ENCODE data around the gene RAB11FIP5. TPM values are rescaled to one million over a fixed set of nuclear protein-coding genes. Genes with fewer than 3 reads are reported as not detected.
A peak's percentile ranks its signal among the peaks of the same experiment; 100 is the strongest.

RAB11FIP5 gene
- total RNA-seq, 2 experiments from 2014 or later: 12.6 to 13.8 TPM

DNA sequence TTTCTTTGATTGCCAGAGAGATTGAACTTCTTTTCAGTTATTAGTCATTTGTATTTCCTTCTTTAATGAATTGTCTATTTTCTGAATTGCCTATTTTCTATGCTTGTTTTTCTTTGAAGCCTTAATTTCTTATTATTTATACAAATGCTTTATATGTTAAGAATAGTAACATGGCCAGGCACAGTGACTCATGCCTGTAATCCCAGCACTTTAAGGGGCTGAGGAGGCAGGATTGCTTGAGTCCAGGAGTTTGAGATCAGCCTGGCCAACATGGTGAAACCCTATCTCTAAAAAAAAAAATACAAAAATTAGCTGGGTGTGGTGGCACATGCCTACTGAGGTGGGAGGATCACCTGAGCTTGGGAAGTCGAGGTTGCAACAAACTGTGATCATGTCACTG is 4.7 kb upstream of the RAB11FIP5 start:
- ChIA-PET POLR2A (no interaction called here), CTCF (no interaction called here)
- ATAC-seq (ENCODE audit: poor library complexity) (no peak), DNase-seq (no peak)
- Mint-ChIP-seq H3K9me3 (no peaks in the 10 kb centered on the region), H3K27ac (no peak overlapping the region), H3K36me3 (ENCODE audit: low read depth) (no peaks in the 10 kb centered on the region), H3K4me1 (ENCODE audit: low read depth) (peaks cover 4% of the 10 kb centered on the region), H3K27me3 (peaks cover 5% of the 10 kb centered on the region), H3K4me3 (no peak overlapping the region)
- Histone ChIP-seq H3K36me3 (ENCODE audit: insufficient read depth, low read length) (no peaks in the 10 kb centered on the region), H3K27ac (ENCODE audit: low read depth in 1 of 2, low read length in 2 of 2) (no peak overlapping the region), H3K9me3 (ENCODE audit: control insufficient read depth in 1 of 2, insufficient read depth in 1 of 2, low read length in 2 of 2) (no peaks in the 10 kb centered on the region), H3K27me3 (ENCODE audit: control insufficient read depth in 1 of 2, insufficient read depth in 2 of 2, low read length in 2 of 2) (no peaks in the 10 kb centered on the region), H3K4me1 (ENCODE audit: insufficient read depth, low read length) (peaks cover 9% of the 10 kb centered on the region), H3K4me3 (ENCODE audit: low read length) (no peak overlapping the region)
- intact Hi-C loops (cut with DNase I, micrococcal nuclease): no loop called here
- TF ChIP-seq, protein P1, sequence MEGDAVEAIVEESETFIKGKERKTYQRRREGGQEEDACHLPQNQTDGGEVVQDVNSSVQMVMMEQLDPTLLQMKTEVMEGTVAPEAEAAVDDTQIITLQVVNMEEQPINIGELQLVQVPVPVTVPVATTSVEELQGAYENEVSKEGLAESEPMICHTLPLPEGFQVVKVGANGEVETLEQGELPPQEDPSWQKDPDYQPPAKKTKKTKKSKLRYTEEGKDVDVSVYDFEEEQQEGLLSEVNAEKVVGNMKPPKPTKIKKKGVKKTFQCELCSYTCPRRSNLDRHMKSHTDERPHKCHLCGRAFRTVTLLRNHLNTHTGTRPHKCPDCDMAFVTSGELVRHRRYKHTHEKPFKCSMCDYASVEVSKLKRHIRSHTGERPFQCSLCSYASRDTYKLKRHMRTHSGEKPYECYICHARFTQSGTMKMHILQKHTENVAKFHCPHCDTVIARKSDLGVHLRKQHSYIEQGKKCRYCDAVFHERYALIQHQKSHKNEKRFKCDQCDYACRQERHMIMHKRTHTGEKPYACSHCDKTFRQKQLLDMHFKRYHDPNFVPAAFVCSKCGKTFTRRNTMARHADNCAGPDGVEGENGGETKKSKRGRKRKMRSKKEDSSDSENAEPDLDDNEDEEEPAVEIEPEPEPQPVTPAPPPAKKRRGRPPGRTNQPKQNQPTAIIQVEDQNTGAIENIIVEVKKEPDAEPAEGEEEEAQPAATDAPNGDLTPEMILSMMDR (IDR thresholded peaks at IDR 0.05): no peak

DNA sequence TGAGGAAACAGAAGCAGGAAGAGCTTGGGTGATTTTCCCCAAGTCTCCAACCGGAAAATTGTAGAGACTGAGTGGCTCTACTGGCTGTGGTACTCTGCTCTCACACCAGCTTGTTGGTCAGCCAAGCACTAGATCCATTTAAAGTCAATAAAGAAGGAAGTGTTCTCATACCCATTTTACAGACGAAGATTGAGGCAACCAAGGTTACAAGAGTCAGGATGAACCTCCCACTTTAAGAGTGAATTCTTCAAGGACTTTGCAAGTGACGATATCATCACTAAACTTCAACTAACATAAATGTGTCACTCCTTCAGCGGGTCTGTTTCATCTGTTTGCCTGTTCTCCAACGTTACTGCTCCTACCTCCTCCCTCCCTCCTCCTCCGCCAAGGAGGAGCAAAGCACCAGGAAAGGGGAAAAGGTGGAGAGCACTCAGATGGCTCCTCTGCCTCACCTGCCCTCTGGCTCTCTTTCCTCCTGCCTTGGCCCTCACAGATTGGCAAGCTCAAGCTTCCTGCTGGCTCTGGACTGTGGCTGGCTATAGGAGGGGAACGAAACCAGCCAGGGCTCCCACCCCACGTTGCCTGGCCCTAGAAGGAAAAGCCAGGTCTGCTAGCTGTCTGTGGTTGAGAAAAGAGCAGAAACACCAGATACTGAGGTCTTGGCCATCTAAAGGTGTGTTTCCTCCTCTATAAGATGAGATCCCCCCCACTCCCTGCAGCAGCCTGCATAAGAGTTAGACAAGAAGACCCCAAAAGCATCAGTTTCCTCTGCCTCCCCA is 3.6 kb upstream of the RAB11FIP5 start:
- H3K27ac ChIP-seq (ENCODE audit: low read depth in 1 of 2, low read length in 2 of 2): no peak overlapping the region
- Mint-ChIP-seq H3K27ac (no peak overlapping the region), H3K36me3 (ENCODE audit: low read depth) (no peaks in the 10 kb centered on the region), H3K4me3 (no peak overlapping the region), H3K4me1 (ENCODE audit: low read depth) (peaks cover 12% of the 10 kb centered on the region), H3K9me3 (no peaks in the 10 kb centered on the region), H3K27me3 (peaks cover 4% of the 10 kb centered on the region)
- ChIA-PET CTCF (no interaction called here), POLR2A (no interaction called here)
- no peaks in the 10 kb centered on the region for H3K9me3 ChIP-seq (ENCODE audit: control insufficient read depth in 1 of 2, insufficient read depth in 1 of 2, low read length in 2 of 2)
- H3K27me3 ChIP-seq (ENCODE audit: control insufficient read depth in 1 of 2, insufficient read depth in 2 of 2, low read length in 2 of 2): no peaks in the 10 kb centered on the region
- no peaks in the 10 kb centered on the region for H3K36me3 ChIP-seq (ENCODE audit: insufficient read depth, low read length)
- H3K4me3 ChIP-seq (ENCODE audit: low read length): no peak overlapping the region
- intact Hi-C loops (cut with DNase I, micrococcal nuclease): no loop called here
- peaks cover 18% of the 10 kb centered on the region for H3K4me1 ChIP-seq (ENCODE audit: insufficient read depth, low read length)
- no peak for ATAC-seq (ENCODE audit: poor library complexity)
- TF ChIP-seq, protein P1 (IDR thresholded peaks at IDR 0.05): no peak
- DNase-seq: no peak

DNA sequence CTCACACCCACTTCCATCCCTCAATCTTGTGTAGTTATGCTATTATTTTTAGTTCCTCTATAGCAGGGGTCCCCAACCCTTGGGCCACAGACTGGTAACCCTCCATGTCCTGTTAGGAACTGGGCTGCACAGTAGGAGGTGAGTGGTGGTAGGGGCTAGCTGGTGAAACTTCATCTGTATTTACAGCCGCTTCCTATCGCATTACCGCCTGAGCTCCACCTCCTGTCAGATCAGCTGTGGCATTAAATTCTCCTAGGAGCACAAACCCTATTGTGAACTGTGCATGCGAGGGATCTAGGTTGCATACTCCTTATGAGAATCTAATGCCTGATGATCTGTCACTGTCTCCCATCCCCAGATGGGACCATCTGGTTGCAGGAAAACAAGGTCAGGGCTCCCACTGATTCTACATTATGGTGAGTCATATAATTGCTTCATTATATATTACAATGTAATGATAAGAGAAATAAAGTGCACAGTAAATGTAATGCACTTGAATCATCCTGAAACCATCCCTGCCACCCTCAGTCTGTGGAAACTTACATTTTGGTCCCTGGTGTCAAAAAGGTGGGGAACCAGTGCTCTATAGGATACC is 1.6 kb upstream of the RAB11FIP5 start:
- H3K36me3 ChIP-seq (ENCODE audit: insufficient read depth, low read length): no peaks in the 10 kb centered on the region
- TF ChIP-seq, protein P1 (IDR thresholded peaks at IDR 0.05): no peak
- H3K27ac ChIP-seq (ENCODE audit: low read depth in 1 of 2, low read length in 2 of 2): no peak overlapping the region
- DNase-seq: no peak
- Mint-ChIP-seq H3K27me3 (no peaks in the 10 kb centered on the region), H3K36me3 (ENCODE audit: low read depth) (no peaks in the 10 kb centered on the region), H3K27ac (peak overlapping the region; percentile 55), H3K9me3 (no peaks in the 10 kb centered on the region), H3K4me3 (peak overlapping the region; percentile 88), H3K4me1 (ENCODE audit: low read depth) (peaks cover 22% of the 10 kb centered on the region)
- H3K4me3 ChIP-seq (ENCODE audit: low read length): no peak overlapping the region
- intact Hi-C loops (cut with DNase I, micrococcal nuclease): loop anchor here (5.0 kb wide), 5 partner anchors 42 to 1723 kb away; partner anchors contain the start of genes ALMS1 (in 1 of the 2), EXOC6B (in 1 of the 2), SFXN5 (in 1 of the 2) and SMYD5 (in 1 of the 2)
- POLR2A ChIA-PET: interaction anchor here (1.6 kb wide), 1 partner anchor 61 kb away, joined by 4 read pairs; no protein-coding TSS in a partner anchor
- peaks cover 29% of the 10 kb centered on the region for H3K4me1 ChIP-seq (ENCODE audit: insufficient read depth, low read length)
- CTCF ChIA-PET: interaction anchor here (4.2 kb wide), 1 partner anchor 63 kb away, joined by 20 read pairs; no protein-coding TSS in a partner anchor
- ATAC-seq (ENCODE audit: poor library complexity): no peak
- no peaks in the 10 kb centered on the region for H3K27me3 ChIP-seq (ENCODE audit: control insufficient read depth in 1 of 2, insufficient read depth in 2 of 2, low read length in 2 of 2)
- H3K9me3 ChIP-seq (ENCODE audit: control insufficient read depth in 1 of 2, insufficient read depth in 1 of 2, low read length in 2 of 2): no peaks in the 10 kb centered on the region

Measured in CD4-positive, alpha-beta T cell (primary cell).